AG08395 (cell line): ENCODE data around the gene FAM217B.

Experiments used
- DNase-seq: peaks from one replicate; pipeline ENCODE4 v3.0.0; 2012; ENCODE audit warnings: mixed read lengths, low spot score

Gene FAM217B

DNA sequence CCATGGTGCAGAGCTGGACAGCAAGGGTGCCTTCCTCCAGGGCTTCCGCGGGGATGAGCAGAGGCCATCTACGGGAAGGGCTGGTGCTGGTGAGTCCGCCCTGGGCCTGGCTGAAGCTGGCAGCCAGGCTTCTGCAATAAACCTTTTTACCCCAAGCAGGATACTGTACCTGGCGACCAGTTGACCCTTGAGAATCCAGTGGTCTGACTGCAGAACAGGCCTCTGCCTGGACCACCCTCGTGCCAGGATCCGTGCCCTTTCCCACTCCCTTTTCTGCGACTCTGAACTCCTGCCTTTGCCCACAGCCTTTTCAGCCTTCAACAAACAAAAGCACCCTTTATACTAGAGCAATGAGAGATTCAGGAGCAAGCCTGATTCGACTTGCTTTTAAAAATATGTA is 36.9 kb downstream of the FAM217B start:
- no peak for DNase-seq

DNA sequence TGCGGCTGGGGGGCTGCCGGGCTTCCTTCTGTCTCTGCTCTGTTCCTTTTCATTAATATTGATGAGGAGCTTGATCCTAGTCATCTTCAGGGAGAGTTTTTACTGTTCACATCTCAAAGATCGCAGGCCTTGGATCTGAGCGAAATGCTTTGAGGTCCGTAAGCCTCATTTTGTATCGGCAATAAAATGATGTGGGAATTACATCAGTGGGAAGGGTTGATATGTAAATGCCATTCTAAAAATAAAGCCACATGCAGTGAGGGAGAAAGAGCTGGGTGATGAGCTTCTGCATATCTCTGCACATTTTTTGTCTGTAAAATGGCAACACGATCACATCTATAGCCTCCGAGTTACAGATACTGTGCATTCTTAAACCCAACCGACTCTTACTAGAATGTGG is 42.9 kb downstream of the FAM217B start:
- no peak for DNase-seq

DNA sequence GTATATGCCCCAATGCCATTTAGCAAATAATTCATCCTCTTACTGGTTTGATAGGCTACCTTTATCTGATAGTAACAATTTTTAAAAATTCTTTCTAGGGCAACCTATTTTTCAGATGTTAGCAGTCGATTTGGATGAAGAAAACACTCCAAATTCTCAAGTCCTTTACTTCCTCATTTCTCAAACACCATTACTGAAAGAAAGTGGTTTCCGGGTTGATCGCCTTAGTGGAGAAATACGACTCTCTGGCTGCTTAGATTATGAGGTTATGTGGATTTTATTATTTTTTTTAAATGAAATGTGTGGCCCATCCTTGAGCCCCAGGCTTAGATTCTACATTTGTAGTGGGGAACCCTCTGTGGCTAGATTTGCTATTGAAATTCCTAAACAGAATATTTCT is 44.4 kb downstream of the FAM217B start:
- no peak for DNase-seq

DNA sequence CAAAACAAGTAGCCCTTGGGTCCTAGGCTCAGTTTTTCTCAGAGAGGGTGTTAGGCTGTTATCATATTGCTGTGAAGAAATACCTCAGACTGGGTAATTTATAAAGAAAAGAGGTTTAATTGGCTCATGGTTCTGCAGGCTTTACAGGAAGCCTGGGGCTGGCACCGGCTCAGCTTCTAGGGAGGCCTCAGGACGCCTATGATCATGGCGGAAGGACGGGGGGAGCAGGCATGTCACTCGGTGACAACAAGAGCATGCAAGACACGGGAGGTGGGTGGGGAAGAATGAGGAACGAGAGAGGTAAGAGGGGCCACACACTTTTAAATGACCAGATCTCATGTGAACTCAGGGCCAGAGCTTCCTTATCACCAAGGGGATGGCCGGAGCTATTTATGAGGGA is 45.0 kb downstream of the FAM217B start:
- DNase-seq = no peak

DNA sequence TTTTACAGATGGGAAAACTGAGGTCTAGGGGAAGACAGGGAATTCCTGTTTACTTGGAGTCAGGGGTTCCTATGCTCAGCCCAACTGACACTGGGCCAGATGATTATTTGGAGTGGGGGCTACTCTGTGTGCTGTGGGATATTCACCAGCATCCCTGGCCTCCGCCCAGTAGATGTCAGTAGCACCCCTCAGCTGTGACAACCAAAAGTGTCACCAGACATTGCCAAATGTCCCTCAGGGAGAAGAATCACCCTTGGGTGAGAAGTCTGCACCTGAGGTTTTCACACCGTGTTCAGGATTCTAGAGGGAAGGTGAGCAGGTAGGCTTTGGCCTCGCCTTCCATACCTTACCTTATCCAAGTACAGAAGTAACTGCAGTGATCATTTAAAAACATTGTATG is 45.7 kb downstream of the FAM217B start:
- no peak for DNase-seq

DNA sequence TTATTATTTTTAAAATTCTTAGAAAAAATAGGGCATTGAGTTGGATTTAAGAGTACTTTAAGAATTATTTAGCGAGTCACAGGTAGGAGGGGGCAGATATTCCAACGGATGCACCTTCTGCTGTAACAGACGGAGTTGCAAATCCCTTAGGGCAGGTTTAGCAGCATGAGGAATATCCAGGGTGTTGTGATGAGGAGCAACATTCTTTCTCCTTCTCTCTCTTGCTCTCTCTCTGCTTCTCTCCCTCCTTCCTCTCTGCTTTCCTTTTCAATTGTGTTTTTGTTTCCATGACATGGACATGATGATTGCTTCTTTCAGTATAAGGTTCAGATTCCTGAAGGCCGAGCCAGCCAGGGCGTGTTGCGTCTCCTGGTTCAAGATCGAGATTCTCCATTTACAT is 46.9 kb downstream of the FAM217B start:
- no peak for DNase-seq

DNA sequence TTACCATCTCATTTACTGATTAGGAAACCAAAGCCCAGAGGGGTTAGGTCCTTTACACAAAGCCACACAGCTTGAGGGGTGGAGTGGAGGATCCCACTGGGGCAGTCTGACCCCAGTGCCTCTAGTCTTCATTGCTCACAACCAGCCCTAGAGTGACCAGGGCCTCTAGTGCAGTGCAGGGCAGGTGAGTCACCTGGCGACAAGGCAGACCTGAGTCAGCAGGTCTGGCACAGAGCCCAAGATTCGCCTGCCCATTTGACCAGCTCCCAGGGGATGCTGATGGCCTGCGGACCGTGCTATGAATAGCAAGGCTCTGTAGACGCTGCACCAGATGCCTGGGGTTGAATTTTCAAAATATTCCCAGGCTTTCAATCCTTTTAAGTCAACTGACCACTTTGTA is 48.0 kb downstream of the FAM217B start:
- no peak for DNase-seq

DNA sequence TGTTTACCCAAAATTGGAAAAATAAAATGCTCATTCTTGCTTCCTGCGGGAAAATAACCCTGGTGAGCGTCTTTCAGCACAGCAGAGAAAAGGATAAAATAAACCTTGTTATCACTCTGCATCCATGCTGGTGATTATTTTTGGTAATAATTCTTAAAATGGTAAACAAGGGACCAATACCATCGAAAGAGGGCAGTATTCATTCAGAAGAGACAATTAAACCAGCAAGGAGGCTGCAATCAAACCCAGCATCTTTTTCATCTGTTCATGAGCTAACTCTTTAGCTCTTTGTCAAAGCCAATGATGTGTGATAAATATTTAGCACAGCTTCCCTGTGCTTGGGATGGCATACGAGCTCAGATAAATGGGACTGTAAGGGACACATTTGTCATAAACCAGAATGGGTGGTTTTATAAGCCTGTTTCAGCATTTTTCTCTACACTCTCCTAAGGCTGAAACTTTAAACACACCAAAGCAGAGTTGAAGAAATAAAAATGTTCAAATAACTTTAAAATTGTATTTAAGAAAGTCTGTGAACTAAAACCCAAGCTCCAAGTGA is 52.4 kb downstream of the FAM217B start:
- no peak for DNase-seq

DNA sequence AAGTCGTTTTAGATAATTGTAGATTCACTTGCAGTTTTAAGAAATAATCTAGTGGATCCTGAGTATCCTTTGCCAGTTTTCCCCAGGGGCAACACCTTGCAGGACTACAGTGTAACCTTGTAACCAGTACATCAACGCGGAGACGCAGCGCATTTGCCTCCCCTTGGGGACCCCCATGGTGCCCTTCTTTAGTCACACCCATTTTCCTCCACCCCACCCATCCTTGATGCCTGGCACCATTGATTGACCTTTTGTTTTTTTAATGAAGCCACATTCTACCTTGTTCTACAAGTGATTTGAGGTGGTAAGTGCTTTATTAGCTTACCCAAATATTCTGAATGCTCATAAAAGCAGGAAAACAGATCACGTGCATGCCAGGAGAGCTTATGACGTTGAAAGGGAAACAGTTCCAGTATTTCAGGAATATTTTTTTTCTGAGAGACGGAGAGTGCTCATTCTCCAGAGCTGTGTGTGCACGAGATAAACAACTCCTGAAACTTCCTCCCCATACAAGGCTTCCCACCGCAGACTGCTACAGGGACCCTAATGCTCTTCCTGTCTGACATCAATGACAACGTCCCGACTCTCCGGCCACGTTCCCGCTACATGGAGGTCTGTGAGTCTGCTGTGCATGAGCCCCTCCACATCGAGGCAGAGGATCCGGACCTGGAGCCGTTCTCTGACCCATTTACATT is 53.7 kb downstream of the FAM217B start:
- no peak for DNase-seq

DNA sequence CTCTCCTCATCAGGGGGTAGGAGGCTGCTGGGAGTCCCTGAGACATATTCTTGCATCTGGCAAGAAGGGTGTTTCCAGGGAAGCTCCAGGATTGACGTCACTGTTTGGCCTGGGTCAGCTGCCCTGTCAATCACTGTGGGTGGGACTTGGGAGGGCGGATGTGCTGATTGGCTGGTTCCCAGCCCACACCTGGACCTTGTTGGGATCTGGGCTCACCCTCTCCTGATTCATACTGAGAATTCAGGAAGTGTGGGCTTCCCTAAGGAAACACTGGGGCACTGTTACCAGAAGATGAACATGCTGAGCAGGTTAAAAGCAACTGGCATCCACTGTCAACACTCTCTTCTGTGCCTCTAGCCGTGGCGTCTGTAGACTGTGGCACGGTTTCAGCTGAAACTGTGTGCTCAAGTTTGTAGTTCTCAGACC is 54.5 kb downstream of the FAM217B start:
- DNase-seq = no peak

DNA sequence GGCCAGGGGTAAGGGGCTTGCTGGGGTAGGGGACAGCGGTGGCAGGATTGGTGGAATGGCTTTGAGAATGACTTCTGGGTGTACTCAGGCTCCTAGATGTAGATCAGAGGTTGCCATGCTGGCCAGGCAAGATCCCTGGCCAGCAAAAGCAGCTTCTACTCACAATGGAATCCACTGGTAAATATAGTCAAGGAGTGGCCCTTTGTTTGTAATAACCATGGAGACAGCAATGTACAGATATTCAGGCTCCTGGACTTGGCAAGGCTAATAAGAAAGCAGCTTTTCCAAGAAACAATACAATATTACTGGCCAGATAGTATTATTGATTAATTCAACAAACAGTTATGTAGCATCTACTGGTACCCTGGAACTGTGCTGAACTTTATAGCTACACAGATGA is 55.9 kb downstream of the FAM217B start:
- DNase-seq = no peak

DNA sequence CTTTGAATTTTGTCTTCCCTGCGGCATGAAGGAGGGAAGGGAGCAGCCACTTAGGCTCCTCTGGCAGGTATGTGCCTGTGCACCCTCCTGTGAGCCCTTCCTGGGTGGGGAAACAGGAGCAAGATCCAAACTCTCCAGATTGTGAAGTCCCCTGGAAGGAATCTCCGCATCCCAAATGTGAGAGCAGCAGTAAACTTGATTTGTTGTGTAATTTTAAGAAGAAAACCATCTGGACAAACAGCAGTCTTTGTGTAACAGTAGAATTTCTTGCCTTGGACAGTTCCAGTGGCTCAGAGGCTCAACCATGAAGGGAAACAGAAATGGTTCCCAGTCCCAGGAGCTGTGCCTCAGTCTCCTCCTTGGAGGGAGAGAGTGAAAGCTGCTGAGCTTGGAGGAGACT is 57.7 kb downstream of the FAM217B start:
- DNase-seq = no peak
